ENCODE results near the gene INHBB.

- TF ChIP-seq ELK1 (IDR thresholded peaks at IDR 0.05; ENCODE audit: low read depth, low read length), result no peak
- TF ChIP-seq CTCF (IDR thresholded peaks at IDR 0.05), result no peak
- TF ChIP-seq HMGXB4 (CRISPR knock-in tag; IDR thresholded peaks at IDR 0.05; ENCODE audit: borderline replicate concordance), result no peak
- no peak for TF ChIP-seq JUNB (IDR thresholded peaks at IDR 0.05)
- no peak for TF ChIP-seq BCL3 (IDR thresholded peaks at IDR 0.05)
- no peak for TF ChIP-seq CBX2 (IDR thresholded peaks at IDR 0.05; ENCODE audit: borderline replicate concordance, low read depth)
- TF ChIP-seq POLR2A (IDR thresholded peaks at IDR 0.05; ENCODE audit: low read length), result no peak
- TF ChIP-seq SMC3 (IDR thresholded peaks at IDR 0.05), result no peak
These were observed 35.3 kb downstream of the INHBB start for GRCh38 chr2:120381192-120381591.
